ENCODE measurements around the gene NCAPH2. TPM values are rescaled to one million over a fixed set of nuclear protein-coding genes. Genes with fewer than 3 reads are reported as not detected.
A peak's percentile ranks its signal among the peaks of the same experiment; 100 is the strongest.

The NCAPH2 gene
- total and polyA plus RNA-seq, 8 donors: 41.6 to 52.9 (median 45.1) TPM

DNA sequence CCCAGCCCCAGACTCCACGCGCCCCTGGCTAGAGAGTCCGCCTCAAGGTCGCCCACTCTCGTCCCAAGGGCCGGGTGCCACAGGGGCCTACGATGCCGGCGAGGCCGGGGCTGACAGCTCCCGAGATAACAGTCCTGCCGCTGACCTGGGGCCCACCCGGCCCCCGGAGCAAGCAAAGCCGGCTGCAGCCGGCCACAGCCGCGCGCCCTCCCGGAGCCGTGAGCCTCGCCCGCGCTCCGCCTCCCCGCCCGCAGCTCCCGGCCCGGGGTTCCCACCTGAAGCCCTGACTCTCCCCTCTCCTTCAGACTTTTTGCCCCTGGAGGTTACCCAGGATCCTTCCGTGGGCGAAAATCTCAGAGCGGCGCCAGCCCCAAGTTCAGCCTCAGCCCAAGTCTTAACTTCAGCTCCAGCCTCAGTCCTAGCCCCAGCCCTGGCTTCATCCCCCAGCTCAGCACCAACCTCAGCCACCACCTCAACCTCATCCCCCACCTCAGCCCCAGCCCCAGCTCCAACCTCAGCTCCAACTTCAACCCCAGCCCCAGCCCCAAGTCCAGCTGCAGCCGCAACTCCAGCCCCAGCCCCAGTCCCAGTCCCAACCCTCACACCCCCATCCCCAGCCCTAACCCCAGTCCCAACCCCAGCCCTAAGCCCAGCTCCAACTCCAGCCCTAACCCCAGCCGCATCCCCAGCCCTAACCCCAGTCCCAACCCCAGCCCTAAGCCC is 39.4 kb downstream of the NCAPH2 start:
- Histone ChIP-seq H3K27me3 (peaks cover 33 to 42% of the 10 kb centered on the region in 2 donors), H3K4me3 (no peak overlapping the region), H3K36me3 (no peaks in the 10 kb centered on the region), H3K27ac (no peak overlapping the region), H3K4me1 (peaks cover 7 to 56% of the 10 kb centered on the region in 2 donors), H3K9me3 (no peaks in the 10 kb centered on the region)
- DNase-seq (no peak), ATAC-seq (no peak)
- TF ChIP-seq, protein P1, sequence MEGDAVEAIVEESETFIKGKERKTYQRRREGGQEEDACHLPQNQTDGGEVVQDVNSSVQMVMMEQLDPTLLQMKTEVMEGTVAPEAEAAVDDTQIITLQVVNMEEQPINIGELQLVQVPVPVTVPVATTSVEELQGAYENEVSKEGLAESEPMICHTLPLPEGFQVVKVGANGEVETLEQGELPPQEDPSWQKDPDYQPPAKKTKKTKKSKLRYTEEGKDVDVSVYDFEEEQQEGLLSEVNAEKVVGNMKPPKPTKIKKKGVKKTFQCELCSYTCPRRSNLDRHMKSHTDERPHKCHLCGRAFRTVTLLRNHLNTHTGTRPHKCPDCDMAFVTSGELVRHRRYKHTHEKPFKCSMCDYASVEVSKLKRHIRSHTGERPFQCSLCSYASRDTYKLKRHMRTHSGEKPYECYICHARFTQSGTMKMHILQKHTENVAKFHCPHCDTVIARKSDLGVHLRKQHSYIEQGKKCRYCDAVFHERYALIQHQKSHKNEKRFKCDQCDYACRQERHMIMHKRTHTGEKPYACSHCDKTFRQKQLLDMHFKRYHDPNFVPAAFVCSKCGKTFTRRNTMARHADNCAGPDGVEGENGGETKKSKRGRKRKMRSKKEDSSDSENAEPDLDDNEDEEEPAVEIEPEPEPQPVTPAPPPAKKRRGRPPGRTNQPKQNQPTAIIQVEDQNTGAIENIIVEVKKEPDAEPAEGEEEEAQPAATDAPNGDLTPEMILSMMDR (IDR thresholded peaks at IDR 0.05): no peak
- intact Hi-C loops (cut with DNase I): no loop called here

- H3K36me3 ChIP-seq: no peaks in the 10 kb centered on the region
- intact Hi-C loops (cut with DNase I): no loop called here
- H3K4me3 ChIP-seq: peak overlapping the region; percentile 19 to 33
- peaks cover 7 to 51% of the 10 kb centered on the region in 2 donors for H3K4me1 ChIP-seq
- peaks cover 33 to 42% of the 10 kb centered on the region in 2 donors for H3K27me3 ChIP-seq
- peak in 1 of 4 donors; percentile 86 for DNase-seq
- no peaks in the 10 kb centered on the region for H3K9me3 ChIP-seq
- peak; percentile 2 for ATAC-seq
- peak overlapping the region in 1 of 2 donors; percentile 20 for H3K27ac ChIP-seq
- TF ChIP-seq, protein P1 (IDR thresholded peaks at IDR 0.05): no peak
Measured at GRCh38 chr22:50548040-50548920, 40.3 kb downstream of the NCAPH2 start.

- DNase-seq (no peak), ATAC-seq (no peak)
- TF ChIP-seq, protein P1 (IDR thresholded peaks at IDR 0.05): no peak
- Histone ChIP-seq H3K4me3 (peak overlapping the region; percentile 19 to 33), H3K27ac (peak overlapping the region in 1 of 2 donors; percentile 20), H3K4me1 (peaks cover 7 to 42% of the 10 kb centered on the region in 2 donors), H3K36me3 (no peaks in the 10 kb centered on the region), H3K27me3 (peaks cover 33 to 42% of the 10 kb centered on the region in 2 donors), H3K9me3 (no peaks in the 10 kb centered on the region)
- intact Hi-C loops (cut with DNase I): no loop called here
Measured at GRCh38 chr22:50548921-50549790, 41.1 kb downstream of the NCAPH2 start.

DNA sequence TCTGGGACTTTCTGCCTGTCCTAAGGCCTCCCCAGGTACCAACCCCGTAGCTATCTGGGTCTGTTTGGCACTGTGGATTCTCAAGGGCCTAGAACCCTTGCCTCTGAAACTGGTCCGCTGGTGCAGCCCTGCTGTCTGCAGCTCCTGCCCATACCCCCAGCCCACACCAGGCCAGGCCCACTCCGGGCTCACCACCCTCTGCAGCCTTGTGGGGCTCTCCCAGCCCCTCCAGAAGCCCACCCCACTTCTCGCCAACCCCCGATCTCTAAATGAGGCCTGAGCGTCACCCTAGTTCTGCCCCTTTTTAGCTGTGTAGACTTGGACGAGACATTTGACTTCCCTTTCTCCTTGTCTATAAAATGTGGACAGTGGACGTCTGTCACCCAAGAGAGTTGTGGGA is 42.4 kb downstream of the NCAPH2 start:
- TF ChIP-seq, protein P1 (IDR thresholded peaks at IDR 0.05): no peak
- Histone ChIP-seq H3K27me3 (peaks cover 33 to 42% of the 10 kb centered on the region in 2 donors), H3K4me1 (peaks cover 7 to 30% of the 10 kb centered on the region in 2 donors), H3K36me3 (no peaks in the 10 kb centered on the region), H3K27ac (no peak overlapping the region), H3K4me3 (no peak overlapping the region), H3K9me3 (no peaks in the 10 kb centered on the region)
- DNase-seq (no peak), ATAC-seq (no peak)
- intact Hi-C loops (cut with DNase I): no loop called here

Measured in left lung (tissue), 10 donors.